ENCODE measurements around the gene TSR3.

TSR3 gene

GRCh38 chr16:1306334-1306733 lies 45.3 kb downstream of the TSR3 start:
- H3K36me3 ChIP-seq (ENCODE audit: control insufficient read depth, low read length): peaks cover 14% of the 10 kb centered on the region
- peaks cover 9% of the 10 kb centered on the region for H3F3A ChIP-seq (ENCODE audit: control insufficient read depth, insufficient read depth)
- no peak overlapping the region for H3K4me3 ChIP-seq (ENCODE audit: low read length)
- peaks cover 11% of the 10 kb centered on the region for H4K20me1 ChIP-seq (ENCODE audit: control insufficient read depth, insufficient read depth, low read depth, low read length)
- no peaks in the 10 kb centered on the region for H3K27me3 ChIP-seq (ENCODE audit: control insufficient read depth, low read length)
- H3K27ac ChIP-seq (ENCODE audit: low read depth, low read length): no peak overlapping the region
- H3K4me1 ChIP-seq (ENCODE audit: control insufficient read depth, low read length): peaks cover 54% of the 10 kb centered on the region
- no peaks in the 10 kb centered on the region for H3K9me2 ChIP-seq (replicated peaks; ENCODE audit: control insufficient read depth, low read length)
- H3K4me2 ChIP-seq (ENCODE audit: low read length): peak overlapping the region; percentile 18
- no peaks in the 10 kb centered on the region; the same call in 1 of the 2 replicates for H3K9me3 ChIP-seq (ENCODE audit: control insufficient read depth, insufficient read depth, low read length)
- peaks cover 15% of the 10 kb centered on the region for H3K79me2 ChIP-seq (ENCODE audit: control insufficient read depth, low read length)
- TF ChIP-seq EZH2phosphoT487 (IDR thresholded peaks at IDR 0.05; ENCODE audit: borderline replicate concordance, low read length): no peak
- TF ChIP-seq, protein P1, sequence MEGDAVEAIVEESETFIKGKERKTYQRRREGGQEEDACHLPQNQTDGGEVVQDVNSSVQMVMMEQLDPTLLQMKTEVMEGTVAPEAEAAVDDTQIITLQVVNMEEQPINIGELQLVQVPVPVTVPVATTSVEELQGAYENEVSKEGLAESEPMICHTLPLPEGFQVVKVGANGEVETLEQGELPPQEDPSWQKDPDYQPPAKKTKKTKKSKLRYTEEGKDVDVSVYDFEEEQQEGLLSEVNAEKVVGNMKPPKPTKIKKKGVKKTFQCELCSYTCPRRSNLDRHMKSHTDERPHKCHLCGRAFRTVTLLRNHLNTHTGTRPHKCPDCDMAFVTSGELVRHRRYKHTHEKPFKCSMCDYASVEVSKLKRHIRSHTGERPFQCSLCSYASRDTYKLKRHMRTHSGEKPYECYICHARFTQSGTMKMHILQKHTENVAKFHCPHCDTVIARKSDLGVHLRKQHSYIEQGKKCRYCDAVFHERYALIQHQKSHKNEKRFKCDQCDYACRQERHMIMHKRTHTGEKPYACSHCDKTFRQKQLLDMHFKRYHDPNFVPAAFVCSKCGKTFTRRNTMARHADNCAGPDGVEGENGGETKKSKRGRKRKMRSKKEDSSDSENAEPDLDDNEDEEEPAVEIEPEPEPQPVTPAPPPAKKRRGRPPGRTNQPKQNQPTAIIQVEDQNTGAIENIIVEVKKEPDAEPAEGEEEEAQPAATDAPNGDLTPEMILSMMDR (IDR thresholded peaks at IDR 0.05; ENCODE audit: low read depth, low read length, poor library complexity, severe bottlenecking): no peak

GRCh38 chr16:1305823-1306222 lies 45.9 kb downstream of the TSR3 start:
- Histone ChIP-seq H4K20me1 (ENCODE audit: control insufficient read depth, insufficient read depth, low read depth, low read length) (peaks cover 6% of the 10 kb centered on the region), H3K36me3 (ENCODE audit: control insufficient read depth, low read length) (peaks cover 9% of the 10 kb centered on the region), H3K27me3 (ENCODE audit: control insufficient read depth, low read length) (no peaks in the 10 kb centered on the region), H3K4me1 (ENCODE audit: control insufficient read depth, low read length) (peaks cover 54% of the 10 kb centered on the region), H3K4me3 (ENCODE audit: low read length) (0 out of 2 replicates have a peak overlapping the region, but pooled peaks have one; percentile 19), H3K79me2 (ENCODE audit: control insufficient read depth, low read length) (peaks cover 10% of the 10 kb centered on the region), H3K9me3 (ENCODE audit: control insufficient read depth, insufficient read depth, low read length) (no peaks in the 10 kb centered on the region; the same call in 1 of the 2 replicates), H3K4me2 (ENCODE audit: low read length) (peak overlapping the region; percentile 18), H3K9me2 (replicated peaks; ENCODE audit: control insufficient read depth, low read length) (no peaks in the 10 kb centered on the region), H3F3A (ENCODE audit: control insufficient read depth, insufficient read depth) (peaks cover 9% of the 10 kb centered on the region), H3K27ac (ENCODE audit: low read depth, low read length) (no peak overlapping the region)
- TF ChIP-seq, protein P1 (IDR thresholded peaks at IDR 0.05; ENCODE audit: low read depth, low read length, poor library complexity, severe bottlenecking): no peak
- no peak for TF ChIP-seq EZH2phosphoT487 (IDR thresholded peaks at IDR 0.05; ENCODE audit: borderline replicate concordance, low read length)

DNA sequence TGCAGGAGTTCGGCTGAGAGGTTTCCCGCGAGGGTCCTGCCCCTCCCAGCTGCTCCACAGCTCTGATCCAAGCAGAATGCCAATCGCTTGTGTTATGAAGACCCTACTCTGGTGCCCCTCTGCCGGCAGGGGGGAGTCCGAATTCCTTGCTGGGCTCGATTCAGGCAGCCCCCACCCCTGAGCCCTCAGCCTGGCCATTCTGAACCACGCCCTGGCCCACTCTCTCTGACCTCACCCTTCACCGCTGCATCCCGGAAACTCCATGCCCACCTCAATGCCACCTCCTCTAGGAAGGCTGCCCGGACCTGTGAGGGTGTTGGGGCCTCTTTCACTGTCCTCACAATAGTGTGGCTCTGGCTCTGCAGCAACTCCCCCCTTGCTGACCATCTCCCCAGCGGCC lies 50.1 kb downstream of the TSR3 start:
- H3F3A ChIP-seq (ENCODE audit: control insufficient read depth, insufficient read depth): peaks cover 9% of the 10 kb centered on the region
- no peak overlapping the region for H3K4me2 ChIP-seq (ENCODE audit: low read length)
- no peak overlapping the region for H3K27ac ChIP-seq (ENCODE audit: low read depth, low read length)
- no peaks in the 10 kb centered on the region for H3K79me2 ChIP-seq (ENCODE audit: control insufficient read depth, low read length)
- no peaks in the 10 kb centered on the region for H3K9me3 ChIP-seq (ENCODE audit: control insufficient read depth, insufficient read depth, low read length)
- no peaks in the 10 kb centered on the region for H3K36me3 ChIP-seq (ENCODE audit: control insufficient read depth, low read length)
- H3K4me3 ChIP-seq (ENCODE audit: low read length): no peak overlapping the region
- H4K20me1 ChIP-seq (ENCODE audit: control insufficient read depth, insufficient read depth, low read depth, low read length): no peaks in the 10 kb centered on the region
- peaks cover 2% of the 10 kb centered on the region; the same call in 1 of the 2 replicates for H3K27me3 ChIP-seq (ENCODE audit: control insufficient read depth, low read length)
- no peak for TF ChIP-seq EZH2phosphoT487 (IDR thresholded peaks at IDR 0.05; ENCODE audit: borderline replicate concordance, low read length)
- TF ChIP-seq, protein P1 (IDR thresholded peaks at IDR 0.05; ENCODE audit: low read depth, low read length, poor library complexity, severe bottlenecking): no peak
- peaks cover 60% of the 10 kb centered on the region for H3K4me1 ChIP-seq (ENCODE audit: control insufficient read depth, low read length)
- no peaks in the 10 kb centered on the region for H3K9me2 ChIP-seq (replicated peaks; ENCODE audit: control insufficient read depth, low read length)
